Activated CD4-positive, alpha-beta T cell treated with anti-CD3 and anti-CD28 coated beads for 48 hours (primary cell): Measurements from ENCODE around the gene CNTLN.
"Not testable (repeated sequence)": the region's sequence is repeated elsewhere in the genome, so short reads cannot be mapped to it uniquely, and the experiment has no call there.

ENCODE experiments used
- DNase-seq: peaks from one replicate; pipeline ENCODE4 v3.0.0-alpha.2; 2020

CNTLN gene

GRCh38 chr9:17204611-17205152 is 69.8 kb downstream of the CNTLN start:
- no peak for DNase-seq

- no peak for DNase-seq
These were observed 81.2 kb downstream of the CNTLN start for GRCh38 chr9:17216011-17216410.

- no peak for DNase-seq
These were observed 81.8 kb downstream of the CNTLN start for GRCh38 chr9:17216646-17217045.

GRCh38 chr9:17217272-17217671 is 82.4 kb downstream of the CNTLN start:
- DNase-seq = no peak

GRCh38 chr9:17219261-17219660 is 84.4 kb downstream of the CNTLN start:
- DNase-seq = no peak

GRCh38 chr9:17222932-17223331 is 88.1 kb downstream of the CNTLN start:
- no peak for DNase-seq

GRCh38 chr9:17225407-17225806 is 90.6 kb downstream of the CNTLN start:
- no peak for DNase-seq

- no peak for DNase-seq
These were observed 95.2 kb downstream of the CNTLN start for GRCh38 chr9:17229945-17230560.

- no peak for DNase-seq
These were observed 95.8 kb downstream of the CNTLN start for GRCh38 chr9:17230646-17231045.

GRCh38 chr9:17236147-17236546 is 101.3 kb downstream of the CNTLN start:
- no peak for DNase-seq

GRCh38 chr9:17246770-17247169 is 111.9 kb downstream of the CNTLN start:
- DNase-seq = no peak

GRCh38 chr9:17251100-17251499 is 116.3 kb downstream of the CNTLN start:
- no peak for DNase-seq

- DNase-seq = not testable (repeated sequence)
These were observed 133.8 kb downstream of the CNTLN start for GRCh38 chr9:17268531-17269188.

GRCh38 chr9:17269799-17270198 is 135.0 kb downstream of the CNTLN start:
- DNase-seq = no peak

- DNase-seq = no peak
These were observed 137.7 kb downstream of the CNTLN start for GRCh38 chr9:17272536-17272935.

- no peak for DNase-seq
These were observed 145.6 kb downstream of the CNTLN start for GRCh38 chr9:17280350-17281012.

- DNase-seq = not testable (repeated sequence)
These were observed 155.8 kb downstream of the CNTLN start for GRCh38 chr9:17290673-17291072.

- no peak for DNase-seq
These were observed 156.9 kb downstream of the CNTLN start for GRCh38 chr9:17291766-17292165.

- no peak for DNase-seq
These were observed 158.8 kb downstream of the CNTLN start for GRCh38 chr9:17293685-17294084.

GRCh38 chr9:17294822-17295624 is 160.2 kb downstream of the CNTLN start:
- no peak for DNase-seq

- no peak for DNase-seq
These were observed 180.5 kb downstream of the CNTLN start for GRCh38 chr9:17315341-17315740.

- no peak for DNase-seq
These were observed 184.0 kb downstream of the CNTLN start for GRCh38 chr9:17318821-17319320.

- no peak for DNase-seq
These were observed 185.0 kb downstream of the CNTLN start for GRCh38 chr9:17319864-17320263.
